Osteocyte (in vitro differentiated cells): ENCODE measurements around the gene TRIM58. TPM values are rescaled to one million over a fixed set of nuclear protein-coding genes. Genes with fewer than 3 reads are reported as not detected.

Experiments
- DNase-seq: peaks from one replicate; pipeline ENCODE4 v3.0.0; 2021; ENCODE audit warnings: mixed read lengths; ENCODE audit not compliant: unreplicated experiment; ENCODE audit errors: extremely low spot score
- H3K27ac Mint-ChIP-seq: one replicate; pipeline ENCODE4 v1.8.0; 2021; ENCODE audit warnings: mild to moderate bottlenecking, mixed read lengths; ENCODE audit not compliant: unreplicated experiment
- H3K27me3 Mint-ChIP-seq: one replicate; pipeline ENCODE4 v1.8.0; 2021; ENCODE audit warnings: mixed read lengths; ENCODE audit not compliant: unreplicated experiment
- H3K36me3 Mint-ChIP-seq: one replicate; pipeline ENCODE4 v1.8.0; 2021; ENCODE audit warnings: mixed read lengths; ENCODE audit not compliant: unreplicated experiment
- H3K4me1 Mint-ChIP-seq: one replicate; pipeline ENCODE4 v1.8.0; 2021; ENCODE audit warnings: mixed read lengths; ENCODE audit not compliant: unreplicated experiment
- H3K4me3 Mint-ChIP-seq: one replicate; pipeline ENCODE4 v1.8.0; 2021; ENCODE audit warnings: mild to moderate bottlenecking, moderate library complexity, mixed read lengths; ENCODE audit not compliant: unreplicated experiment
- H3K9me3 Mint-ChIP-seq: one replicate; pipeline ENCODE4 v1.8.0; 2021; ENCODE audit warnings: mixed read lengths; ENCODE audit not compliant: unreplicated experiment
- CTCF ChIP-seq: fragments of 200-600 bp; sonication (generic); IDR thresholded peaks from 2 replicates; pipeline ENCODE4 v1.5.0; 2021; ENCODE audit warnings: antibody characterized with exemption, mild to moderate bottlenecking, moderate library complexity
- long read RNA-seq: library from polyadenylated mRNA; unstranded; transcript quantifications from one replicate; pipeline ENCODE4 v2.0.0, GENCODE V29; 2021
- total RNA-seq: library from RNA; stranded (reverse); gene quantifications from 2 replicates; pipeline ENCODE4 v1.2.1, GENCODE V29; 2021

TRIM58 gene
- 1.2 and 1.5 TPM in 2 replicates for total RNA-seq
- long read RNA-seq: 0 reads

GRCh38 chr1:247857069-247857984 is at the start of gene TRIM58:
Gene TRIM58 (plus strand): TSS chr1:247857187. CDS start chr1:247857247, 60 bp downstream.
- H3K27ac Mint-ChIP-seq: no peak within 1 kb of the TSS
- peak within 1 kb of the TSS; percentile 74 for H3K4me3 Mint-ChIP-seq
- peak; percentile 41 for TF ChIP-seq CTCF
- H3K27me3 Mint-ChIP-seq: no peaks in the 10 kb centered on the region
- H3K9me3 Mint-ChIP-seq: peaks cover 4% of the 10 kb centered on the region
- no peaks in the 10 kb centered on the region for H3K36me3 Mint-ChIP-seq
- no peak for DNase-seq
- peaks cover 9% of the 10 kb centered on the region for H3K4me1 Mint-ChIP-seq

- no peak overlapping the region for H3K27ac Mint-ChIP-seq
- no peaks in the 10 kb centered on the region for H3K4me1 Mint-ChIP-seq
- H3K4me3 Mint-ChIP-seq: no peak overlapping the region
- DNase-seq: no peak
- no peaks in the 10 kb centered on the region for H3K36me3 Mint-ChIP-seq
- TF ChIP-seq CTCF: no peak
- peaks cover 7% of the 10 kb centered on the region for H3K9me3 Mint-ChIP-seq
- H3K27me3 Mint-ChIP-seq: no peaks in the 10 kb centered on the region
Measured at GRCh38 chr1:247812637-247813036, 44.4 kb upstream of the TRIM58 start.

GRCh38 chr1:247822060-247822459 is 34.9 kb upstream of the TRIM58 start:
- Mint-ChIP-seq H3K4me3 (no peak overlapping the region), H3K9me3 (peaks cover 4% of the 10 kb centered on the region), H3K4me1 (no peaks in the 10 kb centered on the region), H3K27ac (no peak overlapping the region), H3K36me3 (no peaks in the 10 kb centered on the region), H3K27me3 (no peaks in the 10 kb centered on the region)
- no peak for TF ChIP-seq CTCF
- DNase-seq: no peak

- Mint-ChIP-seq H3K9me3 (peaks cover 10% of the 10 kb centered on the region), H3K36me3 (no peaks in the 10 kb centered on the region), H3K27ac (no peak within 1 kb of the TSS), H3K27me3 (no peaks in the 10 kb centered on the region), H3K4me1 (no peaks in the 10 kb centered on the region), H3K4me3 (no peak within 1 kb of the TSS)
- TF ChIP-seq CTCF: no peak
- no peak for DNase-seq
Measured at GRCh38 chr1:247824023-247824422, 33.0 kb upstream of the TRIM58 start, which contains the start of gene OR14A16. Gene OR14A16 (minus strand): TSS chr1:247824119. CDS start chr1:247815729, 8,390 bp downstream.

- H3K4me1 Mint-ChIP-seq: no peaks in the 10 kb centered on the region
- H3K9me3 Mint-ChIP-seq: peaks cover 10% of the 10 kb centered on the region
- no peak for TF ChIP-seq CTCF
- no peaks in the 10 kb centered on the region for H3K27me3 Mint-ChIP-seq
- no peaks in the 10 kb centered on the region for H3K36me3 Mint-ChIP-seq
- no peak for DNase-seq
- H3K27ac Mint-ChIP-seq: no peak overlapping the region
- H3K4me3 Mint-ChIP-seq: no peak overlapping the region
Measured at GRCh38 chr1:247825362-247825761, 31.6 kb upstream of the TRIM58 start.
